ENCODE measurements around the gene FRMPD2.

The FRMPD2 gene

GRCh38 chr10:48302515-48303476, 28.3 kb upstream of the FRMPD2 start:
- H3K27ac ChIP-seq = no peak overlapping the region
- CTCF ChIA-PET = no interaction called here
- no peak for DNase-seq (ENCODE audit: low spot score)
- TF ChIP-seq CTCF (conservative IDR thresholded peaks at IDR 0.05; ENCODE audit: low read depth) = no peak
- POLR2A ChIA-PET (ENCODE audit: low non-redundant PET) = no interaction called here

- POLR2A ChIA-PET (ENCODE audit: low non-redundant PET) = no interaction called here
- no peak for DNase-seq (ENCODE audit: low spot score)
- no peak for TF ChIP-seq CTCF (conservative IDR thresholded peaks at IDR 0.05; ENCODE audit: low read depth)
- CTCF ChIA-PET = interaction anchor here (1.5 kb wide), 1 partner anchor 10 kb away, joined by 8 read pairs; no protein-coding TSS in a partner anchor
- no peak overlapping the region for H3K27ac ChIP-seq
These were observed 26.1 kb upstream of the FRMPD2 start for GRCh38 chr10:48300556-48300955.

- no peak for TF ChIP-seq CTCF (conservative IDR thresholded peaks at IDR 0.05; ENCODE audit: low read depth)
- ChIA-PET CTCF (no interaction called here), POLR2A (ENCODE audit: low non-redundant PET) (no interaction called here)
These were observed 25.2 kb upstream of the FRMPD2 start for GRCh38 chr10:48299692-48300091.

GRCh38 chr10:48299066-48299465, 24.6 kb upstream of the FRMPD2 start:
- no peak overlapping the region for H3K27ac ChIP-seq
- POLR2A ChIA-PET (ENCODE audit: low non-redundant PET) = no interaction called here
- no peak for DNase-seq (ENCODE audit: low spot score)
- no peak for TF ChIP-seq CTCF (conservative IDR thresholded peaks at IDR 0.05; ENCODE audit: low read depth)
- CTCF ChIA-PET = no interaction called here

More at GRCh38 chr10:48299692-48300091, 25.2 kb upstream of the FRMPD2 start:
- no peak overlapping the region for H3K27ac ChIP-seq
- no peak for DNase-seq (ENCODE audit: low spot score)

- CTCF ChIA-PET = no interaction called here
- DNase-seq (ENCODE audit: low spot score) = no peak
- POLR2A ChIA-PET (ENCODE audit: low non-redundant PET) = no interaction called here
- no peak overlapping the region for H3K27ac ChIP-seq
- TF ChIP-seq CTCF (conservative IDR thresholded peaks at IDR 0.05; ENCODE audit: low read depth) = no peak
These were observed 22.1 kb upstream of the FRMPD2 start for GRCh38 chr10:48296576-48297098.

GRCh38 chr10:48294431-48294830, 19.9 kb upstream of the FRMPD2 start:
- CTCF ChIA-PET = no interaction called here

More at GRCh38 chr10:48294431-48294830, 19.9 kb upstream of the FRMPD2 start:
- POLR2A ChIA-PET (ENCODE audit: low non-redundant PET) = no interaction called here
- no peak for DNase-seq (ENCODE audit: low spot score)
- no peak overlapping the region for H3K27ac ChIP-seq
- no peak for TF ChIP-seq CTCF (conservative IDR thresholded peaks at IDR 0.05; ENCODE audit: low read depth)

Measured in RWPE1 (cell line).